ENCODE results near the gene SPECC1.
"Not testable (repeated sequence)": the region's sequence is repeated elsewhere in the genome, so short reads cannot be mapped to it uniquely, and the experiment has no call there.

The SPECC1 gene

GRCh38 chr17:20213449-20213848 lies 204.3 kb downstream of the SPECC1 start:
- no peak for DNase-seq

GRCh38 chr17:20214794-20215193 lies 205.6 kb downstream of the SPECC1 start:
- no peak for DNase-seq

- DNase-seq: no peak
Observed at GRCh38 chr17:20216154-20216815, 207.1 kb downstream of the SPECC1 start.

GRCh38 chr17:20216853-20217252 lies 207.7 kb downstream of the SPECC1 start:
- DNase-seq: no peak

- no peak for DNase-seq
Observed at GRCh38 chr17:20217677-20218076, 208.5 kb downstream of the SPECC1 start.

GRCh38 chr17:20218272-20218671 lies 209.1 kb downstream of the SPECC1 start:
- no peak for DNase-seq

- DNase-seq: no peak
Observed at GRCh38 chr17:20223808-20224328, 214.7 kb downstream of the SPECC1 start.

GRCh38 chr17:20224379-20224778 lies 215.2 kb downstream of the SPECC1 start:
- no peak for DNase-seq

GRCh38 chr17:20225162-20226115 lies 216.3 kb downstream of the SPECC1 start:
- no peak for DNase-seq

GRCh38 chr17:20226814-20227482 lies 217.8 kb downstream of the SPECC1 start:
- DNase-seq: no peak

- DNase-seq: not testable (repeated sequence)
Observed at GRCh38 chr17:20227720-20228370, 218.7 kb downstream of the SPECC1 start.

GRCh38 chr17:20228410-20228809 lies 219.3 kb downstream of the SPECC1 start:
- no peak for DNase-seq

GRCh38 chr17:20228860-20229259 lies 219.7 kb downstream of the SPECC1 start:
- no peak for DNase-seq

- no peak for DNase-seq
Observed at GRCh38 chr17:20230924-20231323, 221.8 kb downstream of the SPECC1 start.

GRCh38 chr17:20232611-20233010 lies 223.5 kb downstream of the SPECC1 start:
- DNase-seq: no peak

GRCh38 chr17:20234276-20234675 lies 225.1 kb downstream of the SPECC1 start:
- no peak for DNase-seq

GRCh38 chr17:20235747-20236146 lies 226.6 kb downstream of the SPECC1 start:
- no peak for DNase-seq

- DNase-seq: no peak
Observed at GRCh38 chr17:20236578-20237227, 227.5 kb downstream of the SPECC1 start.

GRCh38 chr17:20239776-20240175 lies 230.6 kb downstream of the SPECC1 start:
- not testable (repeated sequence) for DNase-seq

GRCh38 chr17:20241855-20242254 lies 232.7 kb downstream of the SPECC1 start:
- no peak for DNase-seq

GRCh38 chr17:20242271-20242670 lies 233.1 kb downstream of the SPECC1 start:
- no peak for DNase-seq

- DNase-seq: no peak
Observed at GRCh38 chr17:20243524-20243923, 234.4 kb downstream of the SPECC1 start.

Measured in cerebellar nuclear complex (tissue), 1 donor.